GM19328 (cell line): ENCODE results near the gene ZNF614.
"Not testable (repeated sequence)": the region's sequence is repeated elsewhere in the genome, so short reads cannot be mapped to it uniquely, and the experiment has no call there.

Source experiments
- ATAC-seq: cut with Tn5 transposase; IDR thresholded peaks from one replicate; pipeline ENCODE4 v1.9.1; 2021; ENCODE audit warnings: mild to moderate bottlenecking, moderate library complexity; ENCODE audit not compliant: unreplicated experiment

ZNF614 gene

DNA sequence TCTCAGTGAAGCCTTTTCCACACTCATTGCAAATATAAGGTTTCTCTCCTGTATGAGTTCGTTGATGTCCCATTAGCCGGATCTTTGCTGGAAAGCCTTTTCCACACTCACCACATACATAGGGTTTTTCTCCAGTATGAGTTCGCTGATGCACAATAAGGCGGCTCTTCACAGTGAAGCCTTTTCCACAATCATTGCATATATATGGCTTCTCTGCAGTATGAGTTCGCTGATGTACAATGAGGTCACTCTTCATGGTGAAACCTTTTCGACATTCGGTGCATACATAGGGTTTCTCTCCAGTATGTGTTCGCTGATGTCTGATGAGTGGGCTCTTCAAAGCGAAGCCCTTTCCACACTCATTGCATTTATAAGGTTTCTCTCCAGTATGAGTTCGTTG, 34.8 kb downstream of the ZNF614 start:
- ATAC-seq: no peak

GRCh38 chr19:51986309-51987291, 41.6 kb downstream of the ZNF614 start, which contains the start of gene ZNF350:
Gene ZNF350, minus strand, starts transcription at chr19:51986840. Its CDS starts 12,480 bp downstream, at chr19:51974360.
- ATAC-seq: peak; percentile 64

DNA sequence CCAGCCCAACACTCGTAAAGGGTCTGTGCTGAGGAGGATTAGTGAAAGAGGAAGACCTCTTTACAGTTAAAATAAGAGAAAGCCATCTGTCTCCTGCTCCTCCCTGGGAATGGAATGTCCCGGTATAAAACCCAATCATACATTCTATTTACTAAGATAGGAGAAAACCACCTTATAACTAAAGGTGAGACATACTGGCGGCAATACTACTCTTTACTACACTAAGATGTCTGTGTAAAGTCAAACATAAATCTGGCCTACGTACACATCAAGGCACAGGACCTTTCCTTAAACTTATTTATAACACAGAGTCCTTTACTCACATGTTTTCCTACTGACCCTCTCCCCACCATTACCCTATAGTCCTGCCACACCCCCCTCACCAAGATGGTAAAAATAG, 44.8 kb downstream of the ZNF614 start:
- ATAC-seq: no peak

- ATAC-seq: not testable (repeated sequence)
These were observed 47.3 kb downstream of the ZNF614 start for GRCh38 chr19:51980926-51981325.

DNA sequence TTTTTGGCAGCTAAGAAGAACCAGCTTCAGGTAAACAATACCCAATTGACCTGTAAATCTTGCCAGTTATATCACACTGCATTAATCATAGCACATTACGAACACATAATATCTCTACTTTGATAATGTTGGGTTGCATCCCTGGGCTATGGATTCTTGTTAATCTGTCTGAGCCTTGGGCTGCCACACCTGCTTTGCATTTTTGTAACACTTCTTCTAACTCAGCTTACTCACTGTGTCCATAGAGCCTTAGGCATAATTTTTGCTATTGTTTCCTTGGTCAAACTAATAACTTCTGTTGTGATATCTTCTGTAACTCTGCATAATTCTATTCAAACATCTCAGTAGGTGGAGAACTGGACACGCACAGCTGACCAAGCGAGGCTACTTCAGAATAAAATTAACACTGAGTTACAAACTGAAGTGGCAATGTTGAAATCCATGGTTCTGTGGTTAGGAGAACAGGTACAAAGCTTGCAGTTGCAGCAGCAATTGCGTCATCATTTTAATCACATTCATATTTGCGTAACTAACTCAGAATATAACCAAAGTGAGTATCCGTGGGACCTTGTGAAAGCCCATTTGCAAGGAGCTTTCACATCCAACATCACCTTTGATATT, 48.0 kb downstream of the ZNF614 start:
- ATAC-seq: no peak

GRCh38 chr19:51978882-51979281, 49.3 kb downstream of the ZNF614 start:
- ATAC-seq: no peak

- ATAC-seq: no peak
These were observed 50.8 kb downstream of the ZNF614 start for GRCh38 chr19:51977346-51977745.

DNA sequence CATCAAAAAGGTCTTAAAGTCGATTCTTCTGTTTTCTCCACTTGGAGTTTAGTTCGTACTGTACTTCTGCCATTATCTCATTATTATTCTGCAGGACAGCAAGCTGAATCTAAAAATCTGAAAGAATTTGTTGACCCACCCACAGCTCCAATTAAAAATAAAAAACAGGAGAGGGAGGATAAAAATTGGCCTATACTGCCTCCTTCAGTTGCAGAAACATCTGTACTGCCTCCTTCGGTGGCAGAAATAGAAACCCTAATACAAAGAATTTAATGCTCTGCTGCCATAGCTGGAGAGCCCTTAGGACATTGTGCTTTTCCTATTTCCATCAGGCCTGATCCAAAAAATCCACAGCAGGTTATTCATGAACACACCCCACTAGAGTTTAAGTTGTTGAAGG, 51.3 kb downstream of the ZNF614 start:
- ATAC-seq: no peak

GRCh38 chr19:51975787-51976186, 52.4 kb downstream of the ZNF614 start:
- ATAC-seq: not testable (repeated sequence)

- ATAC-seq: no peak
These were observed 56.6 kb downstream of the ZNF614 start for GRCh38 chr19:51971624-51972023.

GRCh38 chr19:51970718-51971117, 57.5 kb downstream of the ZNF614 start:
- ATAC-seq: no peak

GRCh38 chr19:51965583-51965982, 62.6 kb downstream of the ZNF614 start:
- ATAC-seq: no peak
